Activated CD4-positive, CD25-positive, alpha-beta regulatory T cell treated with anti-CD3 and anti-CD28 coated beads, Interleukin-2, amount 50 U/mL, for 24 hours (primary cell): Measurements from ENCODE around the gene PSMC3.
A peak's percentile ranks its signal among the peaks of the same experiment; 100 is the strongest.

Experiments used
- ATAC-seq, 2 donors: fragments of 150-1000 bp; cut with Tn5 transposase; one replicate each; pipeline ENCODE4 v1.10.0; 2021; ENCODE audit warnings: mild to moderate bottlenecking in 1 of 2, moderate library complexity in 1 of 2

PSMC3 gene

GRCh38 chr11:47374720-47375019 is 51.6 kb downstream of the PSMC3 start:
- ATAC-seq: no peak

GRCh38 chr11:47373876-47374719 is 52.1 kb downstream of the PSMC3 start:
- ATAC-seq: peak; percentile 82 to 83

- ATAC-seq: no peak
Measured at GRCh38 chr11:47372422-47372821, 53.8 kb downstream of the PSMC3 start.

GRCh38 chr11:47369676-47370075 is 56.6 kb downstream of the PSMC3 start:
- ATAC-seq: no peak
